HCT116 (cell line): ENCODE data around the gene TSSK6.
A peak's percentile ranks its signal among the peaks of the same experiment; 100 is the strongest.

Source experiments
- CEBPB ChIP-seq: IDR thresholded peaks from 2 replicates; pipeline ENCODE4 v1.6.1; 2012; ENCODE audit warnings: low read depth
- ELF1 ChIP-seq: IDR thresholded peaks from 2 replicates; pipeline ENCODE4 v1.6.1; 2012; ENCODE audit warnings: low read depth, borderline replicate concordance
- EZH2 ChIP-seq: fragments of 200-600 bp; sonication (generic); IDR thresholded peaks from 2 replicates; pipeline ENCODE4 v1.6.1; 2017; ENCODE audit warnings: antibody characterized with exemption, mixed run types
- EZH2phosphoT487 ChIP-seq: fragments of 200-600 bp; IDR thresholded peaks from 2 replicates; pipeline ENCODE4 v1.6.1; 2018; ENCODE audit warnings: antibody characterized with exemption, borderline replicate concordance
- POLR2A ChIP-seq: IDR thresholded peaks from 2 replicates; pipeline ENCODE4 v1.7.0; 2011; ENCODE audit warnings: borderline replicate concordance; ENCODE audit not compliant: insufficient read depth, insufficient read length; ENCODE audit errors: extremely low read depth
- POLR2AphosphoS5 ChIP-seq: IDR thresholded peaks from 2 replicates; pipeline ENCODE4 v1.6.1; 2011; ENCODE audit warnings: mild to moderate bottlenecking, low read depth, low read length, moderate library complexity
- SP1 ChIP-seq: IDR thresholded peaks from 2 replicates; pipeline ENCODE4 v1.6.1; 2012; ENCODE audit warnings: low read depth
- TCF7L2 ChIP-seq: IDR thresholded peaks from 2 replicates; pipeline ENCODE4 v1.7.0; 2011; ENCODE audit warnings: borderline replicate concordance, inconsistent platforms; ENCODE audit not compliant: insufficient read depth, insufficient read length; ENCODE audit errors: extremely low read depth
- ZFX ChIP-seq: fragments of 450-650 bp; IDR thresholded peaks from 2 replicates; pipeline ENCODE4 v1.6.1; 2017
- ZNF274 ChIP-seq: fragments of 200-500 bp; sonication (Bioruptor generic); IDR thresholded peaks from 2 replicates; pipeline ENCODE4 v1.6.1; 2014; ENCODE audit warnings: mild to moderate bottlenecking, low read depth, low read length, inconsistent platforms
- TF ChIP-seq, protein P1 (sequence below): IDR thresholded peaks from 2 replicates; pipeline ENCODE4 v1.6.1; 2012; ENCODE audit warnings: low read depth
- TF ChIP-seq, protein P2 (sequence below): IDR thresholded peaks from 2 replicates; pipeline ENCODE4 v1.6.1; 2011; ENCODE audit warnings: mild to moderate bottlenecking, low read length, moderate library complexity; ENCODE audit not compliant: insufficient replicate concordance; ENCODE audit errors: extremely low read depth
- TF ChIP-seq, protein P3 (sequence below), 3 experiments: fragments of 200-600 bp in 1 of 3; sonication (generic) in 1 of 3; IDR thresholded peaks in 2 of 3; conservative IDR thresholded peaks in 1 of 3; 2 replicates each; pipeline ENCODE4 v1.5.1; 2012 to 2017; ENCODE audit warnings: low read depth in 2 of 3, low read length in 2 of 3, antibody characterized with exemption in 1 of 3, borderline replicate concordance in 1 of 3, control low read depth in 1 of 3, mild to moderate bottlenecking in 1 of 3, mixed read lengths in 1 of 3, mixed run types in 1 of 3, moderate library complexity in 1 of 3; ENCODE audit not compliant: insufficient read depth in 1 of 3
- TF ChIP-seq, protein P4 (sequence below): IDR thresholded peaks from 2 replicates; pipeline ENCODE4 v1.6.1; 2012

DNA sequence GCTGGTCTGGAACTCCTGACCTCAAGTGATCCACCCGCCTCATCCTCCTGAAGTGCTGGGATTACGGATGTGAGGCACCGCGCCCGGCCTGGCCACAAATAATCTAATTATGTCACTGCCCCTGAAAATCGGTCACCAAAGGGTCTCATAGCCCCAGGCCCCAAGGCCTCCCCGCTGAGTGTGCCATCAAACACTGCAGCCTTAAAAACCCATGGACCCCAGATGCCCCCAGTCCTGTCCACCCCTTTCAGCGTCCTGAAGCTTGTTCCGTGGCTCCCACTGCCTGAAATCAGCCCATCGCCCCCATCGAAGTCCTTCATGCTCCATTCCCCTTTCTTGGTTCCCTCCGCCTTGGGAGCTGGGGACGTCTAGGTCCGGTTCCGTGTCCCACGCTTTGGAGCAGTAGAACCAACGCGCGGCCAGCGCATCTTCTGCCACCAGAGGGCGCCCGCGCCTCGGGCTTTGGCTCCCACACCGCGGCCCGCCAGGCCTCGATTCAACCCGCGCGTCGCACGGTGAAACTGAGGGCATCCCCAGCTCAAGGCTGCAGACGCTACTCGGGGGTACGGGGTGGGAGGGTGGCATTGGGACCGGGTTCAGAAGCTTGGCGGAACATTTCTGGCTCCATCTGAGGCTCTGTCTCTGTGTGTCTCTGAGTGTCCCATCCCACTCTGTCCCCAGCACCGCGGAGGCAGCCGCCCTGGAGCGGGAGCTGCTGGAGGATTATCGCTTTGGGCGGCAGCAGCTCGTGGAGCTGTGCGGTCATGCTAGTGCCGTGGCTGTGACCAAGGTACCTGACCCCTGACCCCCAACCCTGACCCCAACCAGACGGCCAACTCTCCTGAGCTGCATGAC is 16.8 kb upstream of the TSSK6 start:
- TF ChIP-seq SP1 (no peak), TCF7L2 (no peak), EZH2 (no peak), POLR2A (no peak), CEBPB (no peak), ZNF274 (no peak), EZH2phosphoT487 (no peak), ELF1 (no peak), ZFX (no peak), POLR2AphosphoS5 (peak; percentile 51; the same call in 1 of the 2 replicates)
- TF ChIP-seq, protein P1, sequence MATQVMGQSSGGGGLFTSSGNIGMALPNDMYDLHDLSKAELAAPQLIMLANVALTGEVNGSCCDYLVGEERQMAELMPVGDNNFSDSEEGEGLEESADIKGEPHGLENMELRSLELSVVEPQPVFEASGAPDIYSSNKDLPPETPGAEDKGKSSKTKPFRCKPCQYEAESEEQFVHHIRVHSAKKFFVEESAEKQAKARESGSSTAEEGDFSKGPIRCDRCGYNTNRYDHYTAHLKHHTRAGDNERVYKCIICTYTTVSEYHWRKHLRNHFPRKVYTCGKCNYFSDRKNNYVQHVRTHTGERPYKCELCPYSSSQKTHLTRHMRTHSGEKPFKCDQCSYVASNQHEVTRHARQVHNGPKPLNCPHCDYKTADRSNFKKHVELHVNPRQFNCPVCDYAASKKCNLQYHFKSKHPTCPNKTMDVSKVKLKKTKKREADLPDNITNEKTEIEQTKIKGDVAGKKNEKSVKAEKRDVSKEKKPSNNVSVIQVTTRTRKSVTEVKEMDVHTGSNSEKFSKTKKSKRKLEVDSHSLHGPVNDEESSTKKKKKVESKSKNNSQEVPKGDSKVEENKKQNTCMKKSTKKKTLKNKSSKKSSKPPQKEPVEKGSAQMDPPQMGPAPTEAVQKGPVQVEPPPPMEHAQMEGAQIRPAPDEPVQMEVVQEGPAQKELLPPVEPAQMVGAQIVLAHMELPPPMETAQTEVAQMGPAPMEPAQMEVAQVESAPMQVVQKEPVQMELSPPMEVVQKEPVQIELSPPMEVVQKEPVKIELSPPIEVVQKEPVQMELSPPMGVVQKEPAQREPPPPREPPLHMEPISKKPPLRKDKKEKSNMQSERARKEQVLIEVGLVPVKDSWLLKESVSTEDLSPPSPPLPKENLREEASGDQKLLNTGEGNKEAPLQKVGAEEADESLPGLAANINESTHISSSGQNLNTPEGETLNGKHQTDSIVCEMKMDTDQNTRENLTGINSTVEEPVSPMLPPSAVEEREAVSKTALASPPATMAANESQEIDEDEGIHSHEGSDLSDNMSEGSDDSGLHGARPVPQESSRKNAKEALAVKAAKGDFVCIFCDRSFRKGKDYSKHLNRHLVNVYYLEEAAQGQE, result no peak
- TF ChIP-seq, protein P2, sequence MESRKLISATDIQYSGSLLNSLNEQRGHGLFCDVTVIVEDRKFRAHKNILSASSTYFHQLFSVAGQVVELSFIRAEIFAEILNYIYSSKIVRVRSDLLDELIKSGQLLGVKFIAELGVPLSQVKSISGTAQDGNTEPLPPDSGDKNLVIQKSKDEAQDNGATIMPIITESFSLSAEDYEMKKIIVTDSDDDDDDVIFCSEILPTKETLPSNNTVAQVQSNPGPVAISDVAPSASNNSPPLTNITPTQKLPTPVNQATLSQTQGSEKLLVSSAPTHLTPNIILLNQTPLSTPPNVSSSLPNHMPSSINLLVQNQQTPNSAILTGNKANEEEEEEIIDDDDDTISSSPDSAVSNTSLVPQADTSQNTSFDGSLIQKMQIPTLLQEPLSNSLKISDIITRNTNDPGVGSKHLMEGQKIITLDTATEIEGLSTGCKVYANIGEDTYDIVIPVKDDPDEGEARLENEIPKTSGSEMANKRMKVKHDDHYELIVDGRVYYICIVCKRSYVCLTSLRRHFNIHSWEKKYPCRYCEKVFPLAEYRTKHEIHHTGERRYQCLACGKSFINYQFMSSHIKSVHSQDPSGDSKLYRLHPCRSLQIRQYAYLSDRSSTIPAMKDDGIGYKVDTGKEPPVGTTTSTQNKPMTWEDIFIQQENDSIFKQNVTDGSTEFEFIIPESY, result no peak
- TF ChIP-seq, protein P3, sequence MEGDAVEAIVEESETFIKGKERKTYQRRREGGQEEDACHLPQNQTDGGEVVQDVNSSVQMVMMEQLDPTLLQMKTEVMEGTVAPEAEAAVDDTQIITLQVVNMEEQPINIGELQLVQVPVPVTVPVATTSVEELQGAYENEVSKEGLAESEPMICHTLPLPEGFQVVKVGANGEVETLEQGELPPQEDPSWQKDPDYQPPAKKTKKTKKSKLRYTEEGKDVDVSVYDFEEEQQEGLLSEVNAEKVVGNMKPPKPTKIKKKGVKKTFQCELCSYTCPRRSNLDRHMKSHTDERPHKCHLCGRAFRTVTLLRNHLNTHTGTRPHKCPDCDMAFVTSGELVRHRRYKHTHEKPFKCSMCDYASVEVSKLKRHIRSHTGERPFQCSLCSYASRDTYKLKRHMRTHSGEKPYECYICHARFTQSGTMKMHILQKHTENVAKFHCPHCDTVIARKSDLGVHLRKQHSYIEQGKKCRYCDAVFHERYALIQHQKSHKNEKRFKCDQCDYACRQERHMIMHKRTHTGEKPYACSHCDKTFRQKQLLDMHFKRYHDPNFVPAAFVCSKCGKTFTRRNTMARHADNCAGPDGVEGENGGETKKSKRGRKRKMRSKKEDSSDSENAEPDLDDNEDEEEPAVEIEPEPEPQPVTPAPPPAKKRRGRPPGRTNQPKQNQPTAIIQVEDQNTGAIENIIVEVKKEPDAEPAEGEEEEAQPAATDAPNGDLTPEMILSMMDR (IDR thresholded peaks at IDR 0.05 in 2 of 3, conservative IDR thresholded peaks at IDR 0.05 in 1 of 3; ENCODE audit: borderline replicate concordance in 1 of 3, insufficient read depth in 1 of 3, low read depth in 2 of 3, low read length in 2 of 3), result peak; percentile 80 to 97 (median 90)
- TF ChIP-seq, protein P4, sequence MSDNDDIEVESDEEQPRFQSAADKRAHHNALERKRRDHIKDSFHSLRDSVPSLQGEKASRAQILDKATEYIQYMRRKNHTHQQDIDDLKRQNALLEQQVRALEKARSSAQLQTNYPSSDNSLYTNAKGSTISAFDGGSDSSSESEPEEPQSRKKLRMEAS, result no peak
